Osteocyte (in vitro differentiated cells): ENCODE data around the gene TRIM40. TPM values are rescaled to one million over a fixed set of nuclear protein-coding genes. Genes with fewer than 3 reads are reported as not detected.

Source experiments
- DNase-seq: peaks from one replicate; pipeline ENCODE4 v3.0.0; 2021; ENCODE audit warnings: mixed read lengths; ENCODE audit not compliant: unreplicated experiment; ENCODE audit errors: extremely low spot score
- H3K27ac Mint-ChIP-seq: one replicate; pipeline ENCODE4 v1.8.0; 2021; ENCODE audit warnings: mild to moderate bottlenecking, mixed read lengths; ENCODE audit not compliant: unreplicated experiment
- H3K27me3 Mint-ChIP-seq: one replicate; pipeline ENCODE4 v1.8.0; 2021; ENCODE audit warnings: mixed read lengths; ENCODE audit not compliant: unreplicated experiment
- H3K36me3 Mint-ChIP-seq: one replicate; pipeline ENCODE4 v1.8.0; 2021; ENCODE audit warnings: mixed read lengths; ENCODE audit not compliant: unreplicated experiment
- H3K4me1 Mint-ChIP-seq: one replicate; pipeline ENCODE4 v1.8.0; 2021; ENCODE audit warnings: mixed read lengths; ENCODE audit not compliant: unreplicated experiment
- H3K4me3 Mint-ChIP-seq: one replicate; pipeline ENCODE4 v1.8.0; 2021; ENCODE audit warnings: mild to moderate bottlenecking, moderate library complexity, mixed read lengths; ENCODE audit not compliant: unreplicated experiment
- H3K9me3 Mint-ChIP-seq: one replicate; pipeline ENCODE4 v1.8.0; 2021; ENCODE audit warnings: mixed read lengths; ENCODE audit not compliant: unreplicated experiment
- CTCF ChIP-seq: fragments of 200-600 bp; sonication (generic); IDR thresholded peaks from 2 replicates; pipeline ENCODE4 v1.5.0; 2021; ENCODE audit warnings: antibody characterized with exemption, mild to moderate bottlenecking, moderate library complexity
- total RNA-seq: library from RNA; stranded (reverse); gene quantifications from 2 replicates; pipeline ENCODE4 v1.2.1, GENCODE V29; 2021

The TRIM40 gene
- total RNA-seq, 1 donor from 2014 or later: not detected

GRCh38 chr6:30104661-30105060 is 31.3 kb upstream of the TRIM40 start:
- no peak overlapping the region for H3K4me3 Mint-ChIP-seq

GRCh38 chr6:30111266-30111856 is 24.6 kb upstream of the TRIM40 start:
- H3K4me1 Mint-ChIP-seq: no peaks in the 10 kb centered on the region
- no peak for TF ChIP-seq CTCF
- H3K27ac Mint-ChIP-seq: no peak overlapping the region
- DNase-seq: no peak
- H3K9me3 Mint-ChIP-seq: no peaks in the 10 kb centered on the region
- no peaks in the 10 kb centered on the region for H3K36me3 Mint-ChIP-seq
- no peak overlapping the region for H3K4me3 Mint-ChIP-seq
- peaks cover 72% of the 10 kb centered on the region for H3K27me3 Mint-ChIP-seq

More at GRCh38 chr6:30104661-30105060, 31.3 kb upstream of the TRIM40 start:
- H3K27me3 Mint-ChIP-seq: peaks cover 51% of the 10 kb centered on the region
- H3K9me3 Mint-ChIP-seq: no peaks in the 10 kb centered on the region
- no peak for TF ChIP-seq CTCF
- H3K36me3 Mint-ChIP-seq: no peaks in the 10 kb centered on the region
- H3K4me1 Mint-ChIP-seq: peaks cover 31% of the 10 kb centered on the region
- no peak for DNase-seq
- no peak overlapping the region for H3K27ac Mint-ChIP-seq

GRCh38 chr6:30112402-30112994 is 23.4 kb upstream of the TRIM40 start:
- H3K4me1 Mint-ChIP-seq: no peaks in the 10 kb centered on the region
- peaks cover 72% of the 10 kb centered on the region for H3K27me3 Mint-ChIP-seq
- H3K27ac Mint-ChIP-seq: no peak overlapping the region
- H3K9me3 Mint-ChIP-seq: no peaks in the 10 kb centered on the region
- no peak for TF ChIP-seq CTCF
- no peak overlapping the region for H3K4me3 Mint-ChIP-seq
- no peak for DNase-seq
- H3K36me3 Mint-ChIP-seq: no peaks in the 10 kb centered on the region

- Mint-ChIP-seq H3K27me3 (peaks cover 69% of the 10 kb centered on the region), H3K36me3 (no peaks in the 10 kb centered on the region), H3K9me3 (no peaks in the 10 kb centered on the region), H3K4me3 (no peak within 1 kb of the TSS), H3K27ac (no peak within 1 kb of the TSS), H3K4me1 (no peaks in the 10 kb centered on the region)
- TF ChIP-seq CTCF: no peak
- DNase-seq: no peak
These were observed 22.8 kb upstream of the TRIM40 start, which contains the start of gene TRIM31 for GRCh38 chr6:30113003-30113759. TRIM31 (minus strand) TSS chr6:30113090; CDS start chr6:30112805, 285 bp downstream.

GRCh38 chr6:30113841-30114240 is 22.1 kb upstream of the TRIM40 start:
- Mint-ChIP-seq H3K27me3 (peaks cover 66% of the 10 kb centered on the region), H3K4me3 (no peak overlapping the region), H3K4me1 (no peaks in the 10 kb centered on the region), H3K9me3 (no peaks in the 10 kb centered on the region), H3K36me3 (no peaks in the 10 kb centered on the region), H3K27ac (no peak overlapping the region)
- DNase-seq: no peak
- TF ChIP-seq CTCF: no peak
